Ishikawa (cell line): ENCODE measurements around the gene MAP7.

Experiments
- CEBPB ChIP-seq: IDR thresholded peaks from 2 replicates; pipeline ENCODE4 v1.6.1; 2012
- CREB1 ChIP-seq: IDR thresholded peaks from 2 replicates; pipeline ENCODE4 v1.6.1; 2012; ENCODE audit warnings: low read depth
- EGR1 ChIP-seq: IDR thresholded peaks from 2 replicates; pipeline ENCODE4 v1.6.1; 2012
- MAX ChIP-seq: IDR thresholded peaks from 2 replicates; pipeline ENCODE4 v1.6.1; 2012
- NFIC ChIP-seq: IDR thresholded peaks from 2 replicates; pipeline ENCODE4 v1.6.1; 2012
- RAD21 ChIP-seq: IDR thresholded peaks from 2 replicates; pipeline ENCODE4 v1.6.1; 2012; ENCODE audit warnings: low read depth
- REST ChIP-seq: IDR thresholded peaks from 2 replicates; pipeline ENCODE4 v1.6.1; 2012; ENCODE audit warnings: low read depth, mild to moderate bottlenecking
- TAF1 ChIP-seq: IDR thresholded peaks from 2 replicates; pipeline ENCODE4 v1.6.1; 2012; ENCODE audit warnings: low read depth, mild to moderate bottlenecking
- TCF12 ChIP-seq: IDR thresholded peaks from 2 replicates; pipeline ENCODE4 v1.6.1; 2012; ENCODE audit warnings: low read depth
- ZBTB7A ChIP-seq: IDR thresholded peaks from 2 replicates; pipeline ENCODE4 v1.6.1; 2012; ENCODE audit warnings: low read depth

- TF ChIP-seq NFIC (no peak), TCF12 (no peak), EGR1 (no peak), TAF1 (no peak), ZBTB7A (no peak), RAD21 (no peak), CEBPB (no peak), MAX (no peak), CREB1 (no peak), REST (no peak)
Measured at GRCh38 chr6:136499370-136499769, 50.9 kb downstream of the MAP7 start.
